ENCODE results near the gene CDCA5. TPM values are rescaled to one million over a fixed set of nuclear protein-coding genes. Genes with fewer than 3 reads are reported as not detected.

Gene CDCA5
- total and polyA plus RNA-seq, 2 donors (not counting 1 experiment from before 2014, with no cell fraction given): 3.0 to 4.6 TPM

- Histone ChIP-seq H3K9ac (ENCODE audit: insufficient read depth, low read length) (no peak overlapping the region), H3K4me2 (ENCODE audit: extremely low read depth, insufficient read depth, low read length) (no peak overlapping the region), H3K27ac (ENCODE audit: insufficient read depth, low read length) (no peak overlapping the region), H3K36me3 (ENCODE audit: control insufficient read depth, insufficient read depth, low read length) (peaks cover 38% of the 10 kb centered on the region), H3K4me3 (replicated peaks in 1 of 4; ENCODE audit: control extremely low read depth in 1 of 4, insufficient read depth in 1 of 4, low read depth in 3 of 4, low read length in 4 of 4) (no peak overlapping the region), H4K20me1 (ENCODE audit: control insufficient read depth, extremely low read depth, insufficient read depth, low read length) (no peaks in the 10 kb centered on the region), H3K27me3 (ENCODE audit: control insufficient read depth, insufficient read depth, low read length) (no peaks in the 10 kb centered on the region), H3K4me1 (ENCODE audit: control insufficient read depth, extremely low read depth, insufficient read depth, low read length) (peaks cover 10% of the 10 kb centered on the region), H3K9me3 (ENCODE audit: control insufficient read depth, insufficient read depth, low read depth, low read length) (no peaks in the 10 kb centered on the region), H3K79me2 (ENCODE audit: control insufficient read depth, insufficient read depth, low read length) (peaks cover 25% of the 10 kb centered on the region), H2AFZ (ENCODE audit: low read length) (no peak overlapping the region)
- TF ChIP-seq EZH2 (IDR thresholded peaks at IDR 0.05; ENCODE audit: low read length, missing control alignments): no peak
- DNase-seq (ENCODE audit: low read depth in 2 of 2): no peak
These were observed 47.0 kb upstream of the CDCA5 start for GRCh38 chr11:65130631-65131416.

GRCh38 chr11:65129649-65130441 is 46.0 kb upstream of the CDCA5 start:
- no peak overlapping the region for H3K9ac ChIP-seq (ENCODE audit: insufficient read depth, low read length)
- H3K36me3 ChIP-seq (ENCODE audit: control insufficient read depth, insufficient read depth, low read length): peaks cover 43% of the 10 kb centered on the region
- H3K4me1 ChIP-seq (ENCODE audit: control insufficient read depth, extremely low read depth, insufficient read depth, low read length): peaks cover 8% of the 10 kb centered on the region
- H3K9me3 ChIP-seq (ENCODE audit: control insufficient read depth, insufficient read depth, low read depth, low read length): no peaks in the 10 kb centered on the region
- no peak overlapping the region for H3K27ac ChIP-seq (ENCODE audit: insufficient read depth, low read length)
- no peak overlapping the region for H3K4me3 ChIP-seq (replicated peaks in 1 of 4; ENCODE audit: control extremely low read depth in 1 of 4, insufficient read depth in 1 of 4, low read depth in 3 of 4, low read length in 4 of 4)
- H3K4me2 ChIP-seq (ENCODE audit: extremely low read depth, insufficient read depth, low read length): no peak overlapping the region
- peaks cover 25% of the 10 kb centered on the region for H3K79me2 ChIP-seq (ENCODE audit: control insufficient read depth, insufficient read depth, low read length)
- no peaks in the 10 kb centered on the region for H3K27me3 ChIP-seq (ENCODE audit: control insufficient read depth, insufficient read depth, low read length)
- no peak for DNase-seq (ENCODE audit: low read depth in 2 of 2)
- TF ChIP-seq CTCF (conservative IDR thresholded peaks at IDR 0.05 in 1 of 2, IDR thresholded peaks at IDR 0.05 in 1 of 2; ENCODE audit: low read depth in 1 of 2, low read length in 2 of 2) (no peak), EZH2 (IDR thresholded peaks at IDR 0.05; ENCODE audit: low read length, missing control alignments) (no peak)
- H4K20me1 ChIP-seq (ENCODE audit: control insufficient read depth, extremely low read depth, insufficient read depth, low read length): no peaks in the 10 kb centered on the region
- H2AFZ ChIP-seq (ENCODE audit: low read length): no peak overlapping the region

GRCh38 chr11:65128182-65129145 is 44.6 kb upstream of the CDCA5 start:
- no peak overlapping the region for H3K4me2 ChIP-seq (ENCODE audit: extremely low read depth, insufficient read depth, low read length)
- no peaks in the 10 kb centered on the region for H4K20me1 ChIP-seq (ENCODE audit: control insufficient read depth, extremely low read depth, insufficient read depth, low read length)
- no peak for DNase-seq (ENCODE audit: low read depth in 2 of 2)
- peaks cover 20% of the 10 kb centered on the region for H3K79me2 ChIP-seq (ENCODE audit: control insufficient read depth, insufficient read depth, low read length)
- no peak overlapping the region for H3K27ac ChIP-seq (ENCODE audit: insufficient read depth, low read length)
- no peak overlapping the region for H3K9ac ChIP-seq (ENCODE audit: insufficient read depth, low read length)
- H3K27me3 ChIP-seq (ENCODE audit: control insufficient read depth, insufficient read depth, low read length): no peaks in the 10 kb centered on the region
- peaks cover 8% of the 10 kb centered on the region for H3K4me1 ChIP-seq (ENCODE audit: control insufficient read depth, extremely low read depth, insufficient read depth, low read length)
- no peak overlapping the region for H3K4me3 ChIP-seq (replicated peaks in 1 of 4; ENCODE audit: control extremely low read depth in 1 of 4, insufficient read depth in 1 of 4, low read depth in 3 of 4, low read length in 4 of 4)
- TF ChIP-seq CTCF (conservative IDR thresholded peaks at IDR 0.05 in 1 of 2, IDR thresholded peaks at IDR 0.05 in 1 of 2; ENCODE audit: low read depth in 1 of 2, low read length in 2 of 2) (no peak), EZH2 (IDR thresholded peaks at IDR 0.05; ENCODE audit: low read length, missing control alignments) (no peak)
- H3K9me3 ChIP-seq (ENCODE audit: control insufficient read depth, insufficient read depth, low read depth, low read length): no peaks in the 10 kb centered on the region
- H2AFZ ChIP-seq (ENCODE audit: low read length): no peak overlapping the region
- H3K36me3 ChIP-seq (ENCODE audit: control insufficient read depth, insufficient read depth, low read length): peaks cover 43% of the 10 kb centered on the region

Data from fibroblast of lung (primary cell).